Stimulated activated CD8-positive, alpha-beta memory T cell treated with anti-CD3 and anti-CD28 coated beads, Interleukin-15, amount 100 ng/mL, for 4 hours (primary cell): Measurements from ENCODE around the gene FATE1.

ENCODE experiments used
- DNase-seq, 2 donors: peaks; one replicate each; pipeline ENCODE4 v3.0.0-alpha.2; 2020; ENCODE audit warnings: low read depth in 2 of 2

FATE1 gene

GRCh38 chrX:151743651-151744470, 28.0 kb downstream of the FATE1 start:
- no peak for DNase-seq

DNA sequence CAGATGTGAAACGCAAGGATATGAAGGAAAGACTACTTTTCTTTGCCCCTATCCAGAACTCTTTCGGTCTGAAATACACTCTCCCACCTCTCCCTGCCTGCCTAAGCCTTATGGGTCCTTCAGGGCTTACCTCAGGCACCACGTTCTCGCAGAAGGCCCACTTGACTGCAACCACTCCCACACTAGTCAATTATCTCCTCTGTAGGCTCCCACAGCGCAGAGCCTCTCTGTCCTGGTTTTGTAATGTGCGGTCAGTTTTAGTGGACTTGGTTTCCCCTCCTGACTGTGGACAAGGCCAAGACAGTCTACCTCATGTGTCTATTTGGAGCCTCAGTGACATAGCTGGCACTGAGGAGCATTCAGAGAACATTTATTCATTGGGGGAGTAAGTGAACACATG, 29.8 kb downstream of the FATE1 start:
- no peak for DNase-seq

DNA sequence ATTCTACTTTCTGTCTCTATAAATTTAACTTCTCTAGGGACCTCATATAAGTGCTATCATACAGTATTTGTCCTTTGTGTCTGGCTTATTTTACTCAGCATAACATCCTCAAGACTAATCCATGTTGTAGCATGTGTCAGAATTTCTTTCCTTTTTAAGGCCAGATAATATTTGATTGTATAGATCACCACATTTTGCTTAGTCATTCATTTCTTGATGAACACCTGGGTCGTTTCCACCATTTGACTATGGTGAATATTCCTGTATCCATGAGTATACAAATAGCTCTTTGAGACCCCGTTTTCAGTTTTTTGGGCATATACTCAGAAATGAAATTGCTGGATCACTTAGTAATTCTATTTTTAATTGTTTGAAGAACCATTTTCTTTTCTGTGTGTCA, 30.7 kb downstream of the FATE1 start:
- DNase-seq, result no peak

- DNase-seq, result no peak
These were observed 34.7 kb downstream of the FATE1 start for GRCh38 chrX:151750511-151750910.

DNA sequence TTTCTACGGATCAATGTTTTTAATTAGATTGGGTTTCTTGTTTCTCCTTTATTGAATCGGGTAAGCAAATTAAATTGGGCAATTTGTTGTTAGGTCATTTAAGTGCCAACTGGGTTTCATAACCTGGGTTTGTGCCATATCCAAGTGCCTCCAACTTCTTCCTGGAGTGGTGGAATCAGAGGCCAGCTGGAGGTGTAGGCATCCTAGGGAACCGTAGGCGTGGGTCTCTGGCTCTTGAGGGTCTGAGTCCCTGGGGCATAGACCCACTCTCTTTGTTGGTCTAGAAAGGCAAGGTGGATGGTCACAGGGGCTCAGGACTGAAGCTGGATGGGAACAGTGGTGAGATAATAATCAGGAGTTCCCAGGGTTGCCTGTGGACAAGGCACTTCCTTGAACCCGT, 37.0 kb downstream of the FATE1 start:
- DNase-seq, result no peak

GRCh38 chrX:151753313-151754046, 37.6 kb downstream of the FATE1 start:
- DNase-seq, result no peak

DNA sequence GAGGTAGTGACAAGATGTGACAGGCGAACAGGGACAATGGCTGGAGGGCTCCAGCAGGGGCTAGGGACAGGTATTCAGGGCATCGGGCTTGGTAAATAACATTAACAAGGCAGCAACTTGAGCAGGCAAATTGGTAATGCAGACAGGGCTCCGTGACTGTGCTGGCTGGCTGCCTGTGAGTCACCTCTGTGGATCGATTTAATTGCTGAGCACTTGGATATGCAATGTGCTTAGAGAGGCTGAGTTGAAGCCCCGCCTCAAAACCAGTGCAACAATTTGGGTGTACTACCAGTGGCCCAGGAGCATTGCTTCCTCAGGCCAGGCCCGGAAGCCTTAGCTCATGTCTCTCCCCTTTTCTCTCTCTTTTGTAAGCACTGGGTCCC, 38.2 kb downstream of the FATE1 start:
- DNase-seq, result no peak

DNA sequence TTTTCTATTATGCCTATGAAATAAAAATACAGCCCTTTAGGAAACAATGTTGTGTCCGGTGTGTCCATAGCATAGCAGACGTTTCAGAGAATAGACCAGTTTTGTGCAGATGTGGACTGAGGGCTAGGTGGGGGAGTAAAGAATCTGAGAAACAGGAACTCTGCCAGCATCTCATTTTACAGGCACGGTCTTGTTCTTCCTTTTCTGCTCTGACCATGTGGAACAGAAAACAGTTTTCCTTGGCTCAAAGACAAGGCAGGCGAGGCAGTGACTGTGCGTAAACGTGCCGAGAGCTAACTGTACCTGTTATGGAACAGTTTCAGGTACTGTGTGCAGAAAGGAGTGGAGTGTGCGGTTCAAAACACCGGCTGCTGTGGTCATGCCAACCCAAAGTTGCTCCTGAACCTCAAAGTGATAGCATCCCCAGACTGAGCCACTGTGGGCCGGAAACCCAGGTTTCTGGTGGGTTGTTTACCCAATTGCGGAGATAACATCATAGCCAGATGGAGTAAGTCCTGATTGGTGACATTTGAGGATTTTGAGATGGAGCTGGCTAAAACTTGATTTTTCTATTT, 38.9 kb downstream of the FATE1 start:
- no peak for DNase-seq

DNA sequence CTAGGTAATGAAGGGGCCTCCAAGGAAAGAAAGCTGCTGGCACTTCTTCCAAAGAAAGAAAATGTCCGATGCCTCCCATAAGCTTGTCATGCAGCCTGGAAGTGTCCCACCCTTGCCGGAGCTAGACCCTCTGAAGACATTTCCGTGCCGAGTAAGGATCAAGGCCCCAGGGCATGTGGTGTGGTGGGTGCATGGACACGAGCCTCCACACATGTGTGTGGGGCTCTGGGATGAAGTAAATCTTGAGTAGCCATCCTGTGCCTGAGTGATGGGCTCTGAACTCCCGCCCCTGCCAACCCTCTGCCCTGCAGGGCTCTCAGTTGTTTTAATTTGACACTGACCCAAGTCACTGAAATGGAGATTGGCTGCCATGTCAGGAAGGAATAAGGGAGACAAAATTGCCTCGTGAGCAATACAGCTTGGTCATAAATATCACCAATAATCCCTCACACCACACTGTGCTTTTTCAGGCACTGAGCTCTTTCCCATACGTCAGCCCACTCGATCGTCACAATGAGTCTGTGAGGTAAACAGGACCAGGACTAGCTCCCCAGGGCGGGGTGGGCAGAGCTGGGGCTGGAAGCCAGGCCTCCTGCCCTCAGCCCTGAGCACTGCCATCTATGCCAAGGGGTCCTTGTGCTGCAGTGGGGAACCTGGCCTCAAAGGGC, 43.3 kb downstream of the FATE1 start:
- no peak for DNase-seq

DNA sequence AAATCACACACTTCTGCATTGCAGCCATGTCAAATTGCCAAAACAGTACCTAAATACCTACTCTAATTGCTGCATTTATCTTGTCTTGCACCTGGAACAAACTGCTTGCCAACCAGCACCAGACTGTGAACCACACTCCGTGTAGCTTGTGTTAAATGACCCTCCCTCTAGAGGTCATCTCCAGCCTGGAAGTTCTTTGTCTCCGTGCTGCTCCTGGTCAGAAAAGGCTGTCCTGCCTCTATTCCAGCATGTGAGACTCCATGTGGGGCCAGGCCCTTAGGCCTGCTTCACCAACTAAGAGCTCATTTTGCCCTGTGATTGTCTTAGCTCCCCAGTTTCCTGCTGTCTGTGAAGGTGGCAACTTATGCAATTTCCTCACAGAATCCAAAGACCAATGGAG, 47.0 kb downstream of the FATE1 start:
- no peak for DNase-seq

GRCh38 chrX:151763711-151764110, 47.9 kb downstream of the FATE1 start:
- DNase-seq, result no peak

DNA sequence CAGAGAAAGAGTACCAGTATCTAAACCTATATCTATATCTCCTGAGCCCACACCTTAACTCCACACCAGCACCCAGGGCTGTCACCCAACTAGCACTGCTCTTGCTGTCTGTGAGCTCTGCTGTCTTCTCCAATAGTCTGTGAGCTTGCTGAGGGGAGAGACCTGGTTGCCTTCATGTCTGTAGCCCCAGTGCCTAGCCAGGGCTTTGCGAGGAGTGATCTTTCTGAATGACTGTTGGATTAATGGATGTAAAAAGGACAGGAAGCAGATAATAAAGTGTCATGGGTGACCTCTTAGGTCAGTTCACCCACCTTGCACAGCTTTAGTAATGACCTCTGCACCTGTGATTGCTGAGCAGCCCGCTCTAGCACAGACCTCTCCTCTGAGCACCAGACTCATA, 49.2 kb downstream of the FATE1 start:
- no peak for DNase-seq

DNA sequence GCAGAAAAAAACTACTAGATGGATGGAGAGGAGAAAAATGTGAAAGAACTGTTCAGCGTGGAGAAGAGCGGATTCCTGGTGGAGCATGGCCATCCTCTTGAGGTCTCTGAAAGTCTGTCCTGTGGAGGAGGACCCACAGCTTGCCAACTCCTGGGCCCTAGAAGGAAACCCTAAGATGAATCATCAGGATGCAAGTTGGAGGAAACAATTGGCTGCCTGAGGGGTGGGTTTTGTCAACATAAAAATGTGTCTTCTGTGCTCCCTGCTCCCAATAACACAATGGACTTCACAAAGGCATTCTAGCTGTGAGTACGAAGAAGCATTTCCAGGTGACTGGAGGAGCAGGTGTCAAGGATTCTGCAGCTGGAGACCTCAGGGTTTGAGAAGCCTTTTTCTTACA, 55.9 kb downstream of the FATE1 start:
- DNase-seq, result no peak
